GM12873 (cell line): ENCODE data around the gene KIF7.

Experiments
- TF ChIP-seq, protein P1 (sequence below): IDR thresholded peaks from 2 replicates; pipeline ENCODE4 v1.5.1; 2012; ENCODE audit warnings: low read depth, mild to moderate bottlenecking, moderate library complexity, low read length, control low read depth; ENCODE audit not compliant: insufficient read depth; ENCODE audit errors: missing control alignments

The KIF7 gene

DNA sequence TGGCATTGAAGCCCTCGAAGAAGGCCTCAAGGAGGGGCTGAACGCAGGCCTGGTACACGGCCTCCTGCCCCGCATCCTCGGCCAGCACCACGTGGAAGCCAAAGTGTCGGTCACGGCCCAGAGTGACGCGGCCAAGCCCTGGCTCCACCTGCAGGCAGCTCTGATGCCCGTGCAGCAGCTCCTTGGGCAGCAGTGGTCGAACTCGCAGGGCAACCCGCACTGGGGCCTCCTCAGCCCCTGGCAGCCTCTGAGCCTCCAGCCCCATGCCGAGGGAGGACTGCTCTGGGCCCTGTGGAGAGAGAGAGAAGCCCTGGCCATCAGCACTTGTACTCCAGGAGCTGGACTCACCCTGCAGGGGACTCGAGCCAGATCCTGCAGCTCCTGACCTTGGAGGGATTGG lies 2.6 kb downstream of the KIF7 start:
- TF ChIP-seq, protein P1, sequence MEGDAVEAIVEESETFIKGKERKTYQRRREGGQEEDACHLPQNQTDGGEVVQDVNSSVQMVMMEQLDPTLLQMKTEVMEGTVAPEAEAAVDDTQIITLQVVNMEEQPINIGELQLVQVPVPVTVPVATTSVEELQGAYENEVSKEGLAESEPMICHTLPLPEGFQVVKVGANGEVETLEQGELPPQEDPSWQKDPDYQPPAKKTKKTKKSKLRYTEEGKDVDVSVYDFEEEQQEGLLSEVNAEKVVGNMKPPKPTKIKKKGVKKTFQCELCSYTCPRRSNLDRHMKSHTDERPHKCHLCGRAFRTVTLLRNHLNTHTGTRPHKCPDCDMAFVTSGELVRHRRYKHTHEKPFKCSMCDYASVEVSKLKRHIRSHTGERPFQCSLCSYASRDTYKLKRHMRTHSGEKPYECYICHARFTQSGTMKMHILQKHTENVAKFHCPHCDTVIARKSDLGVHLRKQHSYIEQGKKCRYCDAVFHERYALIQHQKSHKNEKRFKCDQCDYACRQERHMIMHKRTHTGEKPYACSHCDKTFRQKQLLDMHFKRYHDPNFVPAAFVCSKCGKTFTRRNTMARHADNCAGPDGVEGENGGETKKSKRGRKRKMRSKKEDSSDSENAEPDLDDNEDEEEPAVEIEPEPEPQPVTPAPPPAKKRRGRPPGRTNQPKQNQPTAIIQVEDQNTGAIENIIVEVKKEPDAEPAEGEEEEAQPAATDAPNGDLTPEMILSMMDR: no peak

DNA sequence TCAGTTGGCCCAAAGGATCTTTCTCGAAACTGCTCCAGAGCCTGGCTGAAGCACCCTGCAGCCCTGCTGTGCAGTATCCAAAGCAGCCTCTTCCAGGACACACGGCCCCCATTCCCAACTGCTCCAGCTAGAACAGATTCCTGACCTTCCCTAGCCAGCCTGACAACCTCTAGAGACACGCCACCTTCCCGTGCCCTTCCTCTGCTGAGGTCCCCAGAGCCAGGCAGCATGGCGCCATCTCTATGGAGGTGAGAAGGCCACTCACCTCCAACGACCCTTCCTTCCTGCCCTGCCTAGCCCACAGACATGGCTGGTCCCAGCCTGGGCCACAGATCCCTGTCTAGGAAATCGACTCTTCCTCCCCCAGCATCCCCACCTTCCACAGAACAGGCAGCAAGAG lies 3.1 kb downstream of the KIF7 start:
- TF ChIP-seq, protein P1: no peak

DNA sequence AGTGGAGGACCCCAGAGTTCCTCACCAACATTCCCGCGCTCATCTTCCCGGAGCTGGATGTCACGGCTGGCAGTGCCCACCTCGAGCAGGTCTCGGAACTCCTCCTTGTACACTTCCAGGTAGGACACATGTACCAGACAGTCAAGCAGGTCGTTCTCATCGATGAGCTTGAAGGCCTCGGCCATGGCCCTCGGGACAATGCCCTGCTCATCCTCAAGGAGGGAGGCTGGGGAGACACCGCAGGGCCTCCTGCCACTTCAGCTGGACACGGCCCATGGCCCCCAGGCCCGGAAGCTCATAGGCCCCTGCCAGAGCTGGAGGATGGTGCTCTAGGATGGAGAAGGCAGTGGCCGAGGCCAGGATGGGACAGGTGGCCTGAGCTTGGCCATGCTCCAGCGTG lies 5.6 kb downstream of the KIF7 start:
- TF ChIP-seq, protein P1: no peak

DNA sequence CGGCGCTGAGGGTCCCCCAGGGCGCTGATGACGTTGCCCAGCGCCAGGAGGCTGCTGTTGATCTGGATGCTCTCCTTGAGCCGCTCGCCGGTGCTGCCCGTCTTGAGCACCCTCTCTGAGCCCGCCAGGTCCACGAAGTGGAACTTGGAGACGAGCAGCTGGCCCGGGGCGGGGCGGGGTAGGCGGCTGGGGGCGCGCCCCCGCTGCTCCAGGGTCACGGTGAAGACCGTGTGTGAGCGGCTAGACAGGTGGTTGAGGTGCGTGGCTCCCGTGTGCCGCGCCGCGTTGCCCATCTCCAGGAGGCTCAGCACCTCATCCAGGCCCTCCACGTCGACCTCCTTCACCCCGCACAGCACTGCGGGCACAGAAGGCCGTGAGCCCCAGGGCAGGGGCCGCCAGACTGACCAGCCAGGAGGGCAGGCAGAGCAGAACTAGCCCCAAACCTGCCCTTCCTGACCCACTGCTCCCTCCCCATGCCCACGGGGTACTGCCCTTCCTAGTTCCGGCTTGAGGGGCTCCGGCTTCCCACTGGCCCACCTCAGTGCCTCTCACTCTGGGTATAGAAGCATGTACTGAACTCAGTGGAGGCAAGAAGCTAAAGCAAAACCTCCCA lies 6.1 kb downstream of the KIF7 start:
- TF ChIP-seq, protein P1: no peak

DNA sequence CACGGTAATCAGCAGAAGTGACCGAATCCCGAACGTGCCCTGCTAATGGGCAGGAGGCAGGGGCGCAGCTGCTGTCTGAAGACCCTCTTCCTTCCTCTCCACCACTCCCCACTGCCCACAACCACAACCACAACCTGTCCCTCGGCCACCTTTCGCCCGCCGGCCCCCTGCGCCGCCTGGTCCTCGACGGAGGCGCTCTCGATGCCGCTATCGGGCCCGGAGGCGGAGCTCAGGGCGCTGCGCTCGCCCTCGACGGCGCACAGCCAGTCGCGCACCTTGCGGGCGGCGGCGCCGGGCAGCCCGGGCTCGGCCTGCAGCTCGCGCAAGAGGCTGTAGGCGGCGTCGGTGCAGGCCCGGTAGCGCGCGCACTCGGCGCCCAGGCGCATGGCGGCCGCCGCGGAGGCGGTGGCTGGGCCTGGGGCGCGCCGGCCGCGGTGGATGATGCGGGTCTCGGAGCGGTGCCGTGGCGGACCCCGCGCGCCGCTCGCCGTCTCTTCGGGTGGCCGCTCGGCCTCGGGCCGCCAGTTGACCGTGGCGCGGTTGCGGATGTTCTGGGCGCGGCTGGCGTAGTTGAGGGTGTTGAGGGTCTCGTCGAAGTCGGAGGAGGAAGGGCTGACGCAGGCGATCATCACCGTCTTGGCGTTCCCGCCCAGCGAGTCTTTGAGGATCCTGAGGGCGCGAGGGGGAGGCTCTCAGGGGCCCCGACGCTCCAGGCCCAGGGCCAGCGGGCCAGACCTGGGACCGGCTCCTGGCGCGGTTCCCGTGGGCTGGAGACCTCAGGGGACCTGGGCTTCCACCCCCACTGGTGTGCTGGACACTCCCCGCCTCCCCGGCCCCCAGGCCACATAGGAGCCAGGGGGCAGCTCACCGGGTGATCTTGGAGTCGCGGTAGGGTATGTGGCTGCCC lies 6.9 kb downstream of the KIF7 start:
- TF ChIP-seq, protein P1: no peak

DNA sequence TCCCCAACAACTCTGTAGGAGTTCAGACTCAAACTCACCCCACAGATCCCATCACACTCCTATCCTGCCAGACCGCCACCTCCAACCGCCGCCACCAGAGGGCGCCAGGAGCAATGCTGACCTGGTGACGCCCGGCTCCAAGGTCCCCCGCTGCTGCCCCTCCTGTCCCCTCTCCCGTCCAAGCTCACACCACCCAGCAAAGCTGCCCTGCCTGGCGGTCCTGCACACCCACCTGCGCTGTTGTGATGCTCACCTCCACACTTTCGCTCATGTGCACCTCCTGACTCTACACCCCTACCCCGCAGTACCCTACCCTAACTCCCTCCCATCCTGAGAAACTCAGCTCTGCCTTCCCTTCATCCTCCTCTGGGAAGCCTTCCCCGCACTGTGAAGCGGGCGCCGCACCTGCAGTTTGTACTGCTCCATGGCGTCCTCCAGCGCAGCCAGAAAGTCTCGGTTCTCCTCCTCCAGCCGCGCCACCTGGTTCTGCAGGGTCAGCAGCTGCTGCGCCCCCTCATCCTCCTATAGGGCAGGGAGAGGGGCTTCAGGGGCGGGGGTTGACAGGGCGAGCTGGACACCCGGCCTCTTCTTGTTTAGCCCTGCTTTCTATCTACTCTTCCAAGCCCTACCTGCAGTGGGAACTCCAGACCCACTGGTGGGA lies 7.9 kb downstream of the KIF7 start:
- TF ChIP-seq, protein P1: peak; percentile 92
